ES-I3 (cell line): ENCODE measurements around the gene IGSF21.

Experiments
- H3K36me3 ChIP-seq: 2 replicates; pipeline ENCODE4 v1.6.1; 2013; ENCODE audit warnings: mild to moderate bottlenecking, low read length, control low read depth, moderate library complexity; ENCODE audit not compliant: insufficient read depth
- H3K4me1 ChIP-seq: 2 replicates; pipeline ENCODE4 v1.6.1; 2013; ENCODE audit warnings: mild to moderate bottlenecking, control low read depth, low read length; ENCODE audit not compliant: insufficient read depth
- H3K9ac ChIP-seq: 2 replicates; pipeline ENCODE4 v1.6.1; 2013; ENCODE audit warnings: low read depth, mild to moderate bottlenecking, low read length, moderate library complexity
- H3K9me3 ChIP-seq: 2 replicates; pipeline ENCODE4 v1.6.1; 2013; ENCODE audit warnings: mild to moderate bottlenecking, low read length, moderate library complexity; ENCODE audit not compliant: control insufficient read depth, insufficient read depth

Gene IGSF21

GRCh38 chr1:18326211-18326897 is 218.8 kb downstream of the IGSF21 start:
- no peaks in the 10 kb centered on the region for H3K9me3 ChIP-seq
- H3K9ac ChIP-seq, result no peak overlapping the region
- H3K36me3 ChIP-seq, result no peaks in the 10 kb centered on the region; the same call in 1 of the 2 replicates
- peaks cover 11% of the 10 kb centered on the region for H3K4me1 ChIP-seq

- peaks cover 17% of the 10 kb centered on the region for H3K4me1 ChIP-seq
- no peaks in the 10 kb centered on the region; the same call in 1 of the 2 replicates for H3K36me3 ChIP-seq
- no peak overlapping the region for H3K9ac ChIP-seq
- no peaks in the 10 kb centered on the region for H3K9me3 ChIP-seq
Measured at GRCh38 chr1:18327650-18328049, 220.1 kb downstream of the IGSF21 start.

GRCh38 chr1:18328803-18329202 is 221.2 kb downstream of the IGSF21 start:
- no peak overlapping the region for H3K9ac ChIP-seq
- peaks cover 27% of the 10 kb centered on the region for H3K4me1 ChIP-seq
- no peaks in the 10 kb centered on the region for H3K9me3 ChIP-seq
- no peaks in the 10 kb centered on the region; the same call in 1 of the 2 replicates for H3K36me3 ChIP-seq

- no peaks in the 10 kb centered on the region for H3K9me3 ChIP-seq
- no peak overlapping the region for H3K9ac ChIP-seq
- H3K4me1 ChIP-seq, result peaks cover 25% of the 10 kb centered on the region
- H3K36me3 ChIP-seq, result no peaks in the 10 kb centered on the region; the same call in 1 of the 2 replicates
Measured at GRCh38 chr1:18329469-18330253, 222.1 kb downstream of the IGSF21 start.

- Histone ChIP-seq H3K9ac (no peak overlapping the region), H3K36me3 (no peaks in the 10 kb centered on the region; the same call in 1 of the 2 replicates), H3K4me1 (peaks cover 19% of the 10 kb centered on the region), H3K9me3 (no peaks in the 10 kb centered on the region)
Measured at GRCh38 chr1:18332576-18332975, 225.0 kb downstream of the IGSF21 start.

- H3K9me3 ChIP-seq, result no peaks in the 10 kb centered on the region
- no peak overlapping the region for H3K9ac ChIP-seq
- H3K36me3 ChIP-seq, result no peaks in the 10 kb centered on the region; the same call in 1 of the 2 replicates
- peaks cover 19% of the 10 kb centered on the region for H3K4me1 ChIP-seq
Measured at GRCh38 chr1:18333220-18333619, 225.6 kb downstream of the IGSF21 start.

- Histone ChIP-seq H3K36me3 (no peaks in the 10 kb centered on the region), H3K4me1 (peaks cover 18% of the 10 kb centered on the region), H3K9ac (no peak overlapping the region), H3K9me3 (no peaks in the 10 kb centered on the region)
Measured at GRCh38 chr1:18336801-18337200, 229.2 kb downstream of the IGSF21 start.

- H3K9ac ChIP-seq, result no peak overlapping the region
- peaks cover 11% of the 10 kb centered on the region for H3K4me1 ChIP-seq
- H3K36me3 ChIP-seq, result no peaks in the 10 kb centered on the region
- no peaks in the 10 kb centered on the region for H3K9me3 ChIP-seq
Measured at GRCh38 chr1:18337757-18338156, 230.2 kb downstream of the IGSF21 start.

GRCh38 chr1:18339161-18339560 is 231.6 kb downstream of the IGSF21 start:
- Histone ChIP-seq H3K4me1 (0 out of 2 replicates have a peak, but pooled peaks cover 2% of the 10 kb centered on the region), H3K36me3 (no peaks in the 10 kb centered on the region), H3K9ac (no peak overlapping the region), H3K9me3 (no peaks in the 10 kb centered on the region)

- H3K4me1 ChIP-seq, result peaks cover 2% of the 10 kb centered on the region; the same call in 1 of the 2 replicates
- H3K9me3 ChIP-seq, result no peaks in the 10 kb centered on the region
- H3K9ac ChIP-seq, result no peak overlapping the region
- H3K36me3 ChIP-seq, result no peaks in the 10 kb centered on the region
Measured at GRCh38 chr1:18340158-18340764, 232.7 kb downstream of the IGSF21 start.

GRCh38 chr1:18340787-18341186 is 233.2 kb downstream of the IGSF21 start:
- Histone ChIP-seq H3K9me3 (no peaks in the 10 kb centered on the region), H3K36me3 (no peaks in the 10 kb centered on the region), H3K9ac (no peak overlapping the region), H3K4me1 (peaks cover 2% of the 10 kb centered on the region; the same call in 1 of the 2 replicates)

- Histone ChIP-seq H3K9ac (no peak overlapping the region), H3K36me3 (no peaks in the 10 kb centered on the region), H3K4me1 (peaks cover 2% of the 10 kb centered on the region; the same call in 1 of the 2 replicates), H3K9me3 (no peaks in the 10 kb centered on the region)
Measured at GRCh38 chr1:18341291-18342069, 233.9 kb downstream of the IGSF21 start.

- H3K9me3 ChIP-seq, result no peaks in the 10 kb centered on the region
- no peak overlapping the region for H3K9ac ChIP-seq
- H3K36me3 ChIP-seq, result no peaks in the 10 kb centered on the region
- H3K4me1 ChIP-seq, result peaks cover 2% of the 10 kb centered on the region; the same call in 1 of the 2 replicates
Measured at GRCh38 chr1:18342744-18343143, 235.1 kb downstream of the IGSF21 start.

- no peaks in the 10 kb centered on the region for H3K9me3 ChIP-seq
- peaks cover 3% of the 10 kb centered on the region for H3K4me1 ChIP-seq
- H3K36me3 ChIP-seq, result no peaks in the 10 kb centered on the region
- no peak overlapping the region for H3K9ac ChIP-seq
Measured at GRCh38 chr1:18343581-18343980, 236.0 kb downstream of the IGSF21 start.
